H1 (cell line): ENCODE data around the gene ATCAY.

ENCODE experiments used
- CBX8 ChIP-seq: fragments of 300-800, 300-1000 bp; sonication (generic); IDR thresholded peaks from 2 replicates; pipeline ENCODE4 v1.7.1; 2016; ENCODE audit warnings: low read depth, low read length, borderline replicate concordance
- CEBPB ChIP-seq: IDR thresholded peaks from 2 replicates; pipeline ENCODE4 v1.6.1; 2012; ENCODE audit warnings: low read depth, low read length
- HDAC2 ChIP-seq, 2 experiments: fragments of 300-600 bp in 1 of 2; sonication (generic) in 1 of 2; IDR thresholded peaks; 2 replicates each; pipeline ENCODE4 v1.6.1; 2011 to 2012; ENCODE audit warnings: low read depth in 2 of 2, low read length in 2 of 2, mild to moderate bottlenecking in 2 of 2, moderate library complexity in 2 of 2, borderline replicate concordance in 1 of 2, inconsistent platforms in 1 of 2
- KDM1A ChIP-seq: fragments of 200-600, 300-600 bp; sonication (generic); IDR thresholded peaks from 2 replicates; pipeline ENCODE4 v1.7.1; 2016; ENCODE audit warnings: mild to moderate bottlenecking, low read length, borderline replicate concordance
- TAF1 ChIP-seq: IDR thresholded peaks from 2 replicates; pipeline ENCODE4 v1.6.1; 2011; ENCODE audit warnings: mild to moderate bottlenecking, low read depth, low read length
- YY1 ChIP-seq: IDR thresholded peaks from 2 replicates; pipeline ENCODE4 v1.6.1; 2011; ENCODE audit warnings: low read depth, mild to moderate bottlenecking, low read length
- TF ChIP-seq, protein P1 (sequence below): IDR thresholded peaks from 2 replicates; pipeline ENCODE4 v1.6.1; 2011; ENCODE audit warnings: low read depth, mild to moderate bottlenecking, low read length; ENCODE audit not compliant: insufficient read depth

DNA sequence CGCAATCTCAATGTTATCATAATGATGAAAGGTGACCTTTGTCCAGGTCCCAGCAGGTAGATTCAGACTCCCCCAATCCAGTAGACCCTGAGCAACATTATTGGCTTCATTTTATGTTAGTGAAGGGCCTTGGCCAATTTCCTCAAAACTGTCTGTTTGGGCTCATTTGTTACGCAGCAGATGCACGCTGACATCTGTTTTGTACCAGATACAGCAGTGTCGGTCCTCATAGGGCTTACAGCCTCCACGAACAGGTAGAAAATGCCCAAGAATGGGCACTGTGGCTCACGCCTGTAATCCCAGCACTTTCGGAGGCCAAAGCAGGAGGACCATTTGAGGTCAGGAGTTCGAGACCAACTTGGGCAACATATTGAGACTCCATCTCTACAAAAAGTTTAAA lies 39.3 kb downstream of the ATCAY start:
- TF ChIP-seq KDM1A = 0 out of 2 replicates have a peak, but pooled peaks have one; percentile 17
- TF ChIP-seq, protein P1, sequence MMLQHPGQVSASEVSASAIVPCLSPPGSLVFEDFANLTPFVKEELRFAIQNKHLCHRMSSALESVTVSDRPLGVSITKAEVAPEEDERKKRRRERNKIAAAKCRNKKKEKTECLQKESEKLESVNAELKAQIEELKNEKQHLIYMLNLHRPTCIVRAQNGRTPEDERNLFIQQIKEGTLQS = no peak
- no peak for TF ChIP-seq CEBPB
- no peak for TF ChIP-seq HDAC2 (IDR thresholded peaks at IDR 0.05; ENCODE audit: borderline replicate concordance in 1 of 2, low read depth in 2 of 2, low read length in 2 of 2)
- TF ChIP-seq YY1 = no peak
- no peak for TF ChIP-seq TAF1
- no peak for TF ChIP-seq CBX8
